Astrocyte (in vitro differentiated cells and primary cell): ENCODE data around the gene RRBP1.

ENCODE experiments used
- EZH2 ChIP-seq: IDR thresholded peaks from 2 replicates; pipeline ENCODE4 v1.6.1; 2012; ENCODE audit warnings: mild to moderate bottlenecking, low read length, inconsistent platforms; ENCODE audit not compliant: insufficient read depth
- TF ChIP-seq, protein P1 (sequence below): IDR thresholded peaks from 2 replicates; pipeline ENCODE4 v1.5.1; 2011; ENCODE audit warnings: low read depth, mild to moderate bottlenecking, inconsistent platforms, low read length, moderate library complexity; ENCODE audit not compliant: insufficient read depth

DNA sequence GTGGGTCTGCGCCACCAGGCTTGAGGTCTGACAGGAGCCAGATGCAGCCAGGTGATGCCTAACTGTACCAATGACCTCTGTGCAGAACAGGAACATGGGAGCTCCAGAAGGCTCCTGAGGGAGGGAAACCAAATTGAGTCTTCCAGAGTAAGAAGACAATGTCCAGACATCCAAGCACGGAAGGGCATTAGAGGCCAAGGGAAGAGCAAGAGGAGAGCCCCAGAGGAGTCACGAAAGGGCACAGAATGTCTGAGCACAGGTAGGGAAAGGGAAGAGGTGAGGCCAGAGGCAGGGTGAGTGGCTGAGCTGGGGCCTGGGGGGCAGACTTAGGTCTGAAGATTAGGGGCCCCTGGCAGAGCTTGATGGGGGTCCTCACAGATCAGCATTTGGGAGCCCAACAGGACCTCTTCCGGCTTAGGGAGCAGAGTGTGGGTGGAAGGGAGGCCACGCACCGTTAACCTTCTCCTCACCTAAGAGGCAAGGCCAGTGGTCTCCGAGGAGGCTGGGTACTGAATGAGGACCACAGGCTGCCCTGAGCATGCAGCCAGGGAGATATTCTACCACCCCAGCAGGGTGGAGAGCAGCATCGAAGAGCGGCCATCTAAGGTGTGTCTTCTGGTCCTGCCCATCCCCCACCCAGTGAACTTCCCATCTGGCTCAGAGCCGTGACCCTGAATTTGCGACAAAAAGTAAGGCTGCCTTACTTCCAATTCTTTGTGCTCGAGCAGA is 41.7 kb downstream of the RRBP1 start:
- TF ChIP-seq, protein P1, sequence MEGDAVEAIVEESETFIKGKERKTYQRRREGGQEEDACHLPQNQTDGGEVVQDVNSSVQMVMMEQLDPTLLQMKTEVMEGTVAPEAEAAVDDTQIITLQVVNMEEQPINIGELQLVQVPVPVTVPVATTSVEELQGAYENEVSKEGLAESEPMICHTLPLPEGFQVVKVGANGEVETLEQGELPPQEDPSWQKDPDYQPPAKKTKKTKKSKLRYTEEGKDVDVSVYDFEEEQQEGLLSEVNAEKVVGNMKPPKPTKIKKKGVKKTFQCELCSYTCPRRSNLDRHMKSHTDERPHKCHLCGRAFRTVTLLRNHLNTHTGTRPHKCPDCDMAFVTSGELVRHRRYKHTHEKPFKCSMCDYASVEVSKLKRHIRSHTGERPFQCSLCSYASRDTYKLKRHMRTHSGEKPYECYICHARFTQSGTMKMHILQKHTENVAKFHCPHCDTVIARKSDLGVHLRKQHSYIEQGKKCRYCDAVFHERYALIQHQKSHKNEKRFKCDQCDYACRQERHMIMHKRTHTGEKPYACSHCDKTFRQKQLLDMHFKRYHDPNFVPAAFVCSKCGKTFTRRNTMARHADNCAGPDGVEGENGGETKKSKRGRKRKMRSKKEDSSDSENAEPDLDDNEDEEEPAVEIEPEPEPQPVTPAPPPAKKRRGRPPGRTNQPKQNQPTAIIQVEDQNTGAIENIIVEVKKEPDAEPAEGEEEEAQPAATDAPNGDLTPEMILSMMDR = no peak
- no peak for TF ChIP-seq EZH2
